NCI-H187 treated with DMSO at 0.1 percent for 48 hours (cell line): Measurements from ENCODE around the gene ATP8B3.

Experiments
- DNase-seq: peaks from one replicate; lab custom pipeline; 2025; lab: John Stamatoyannopoulos, UW

Gene ATP8B3

GRCh38 chr19:1744133-1744665, 67.9 kb downstream of the ATP8B3 start:
- DNase-seq: no peak

GRCh38 chr19:1742989-1743696, 68.9 kb downstream of the ATP8B3 start:
- no peak for DNase-seq

GRCh38 chr19:1739960-1740629, 72.0 kb downstream of the ATP8B3 start:
- no peak for DNase-seq

- DNase-seq: no peak
Measured at GRCh38 chr19:1736927-1737326, 75.1 kb downstream of the ATP8B3 start.

GRCh38 chr19:1736280-1736679, 75.8 kb downstream of the ATP8B3 start:
- DNase-seq: no peak

GRCh38 chr19:1734321-1734966, 77.6 kb downstream of the ATP8B3 start:
- DNase-seq: no peak
